Measurements from ENCODE around the gene HBZ. TPM values are rescaled to one million over a fixed set of nuclear protein-coding genes. Genes with fewer than 3 reads are reported as not detected.

Gene HBZ
- not detected in 2 replicates for total RNA-seq (2014; rRNA removed; shearing (Covaris generic); ENCODE audit: low replicate concordance)

- H3K36me3 ChIP-seq (ENCODE audit: insufficient read depth, low read length) = no peaks in the 10 kb centered on the region
- H3K9ac ChIP-seq (ENCODE audit: low read length) = no peak within 1 kb of the TSS
- H3K79me2 ChIP-seq (ENCODE audit: low read length) = no peaks in the 10 kb centered on the region
- no peak within 1 kb of the TSS for H3K4me3 ChIP-seq (ENCODE audit: low read length)
- no peak within 1 kb of the TSS for H3K27ac ChIP-seq (ENCODE audit: low read length)
- no peak within 1 kb of the TSS for H3K4me2 ChIP-seq (ENCODE audit: low read depth, low read length, poor library complexity, severe bottlenecking)
- H4K20me1 ChIP-seq (ENCODE audit: insufficient read depth, low read depth, low read length) = no peaks in the 10 kb centered on the region
- peak; percentile 23 for DNase-seq
- H3K9me3 ChIP-seq (ENCODE audit: low read length) = no peaks in the 10 kb centered on the region
- H3K9me2 ChIP-seq (replicated peaks; ENCODE audit: insufficient read depth, low read length) = no peaks in the 10 kb centered on the region
- H3K4me1 ChIP-seq (ENCODE audit: low read length) = peaks cover 6% of the 10 kb centered on the region
- H2AFZ ChIP-seq (ENCODE audit: low read length) = no peak within 1 kb of the TSS
- H3K27me3 ChIP-seq (ENCODE audit: low read length) = no peaks in the 10 kb centered on the region
Measured at GRCh38 chr16:152141-153128, at the start of gene HBZ. Gene HBZ, plus strand, starts transcription at chr16:152644. Its CDS starts 266 bp downstream, at chr16:152910.

- Histone ChIP-seq H4K20me1 (ENCODE audit: insufficient read depth, low read depth, low read length) (peaks cover 3% of the 10 kb centered on the region; the same call in 1 of the 2 replicates), H3K4me2 (ENCODE audit: low read depth, low read length, poor library complexity, severe bottlenecking) (no peak overlapping the region), H3K27ac (ENCODE audit: low read length) (no peak overlapping the region)
Measured at GRCh38 chr16:104355-104754, 48.1 kb upstream of the HBZ start.

GRCh38 chr16:104928-105327, 47.5 kb upstream of the HBZ start:
- Histone ChIP-seq H3K4me3 (ENCODE audit: low read length) (no peak overlapping the region), H3K79me2 (ENCODE audit: low read length) (no peaks in the 10 kb centered on the region), H2AFZ (ENCODE audit: low read length) (no peak overlapping the region), H3K27me3 (ENCODE audit: low read length) (no peaks in the 10 kb centered on the region), H3K9ac (ENCODE audit: low read length) (no peak overlapping the region), H3K27ac (ENCODE audit: low read length) (no peak overlapping the region), H4K20me1 (ENCODE audit: insufficient read depth, low read depth, low read length) (peaks cover 3% of the 10 kb centered on the region; the same call in 1 of the 2 replicates), H3K36me3 (ENCODE audit: insufficient read depth, low read length) (peaks cover 4% of the 10 kb centered on the region; the same call in 1 of the 2 replicates), H3K4me2 (ENCODE audit: low read depth, low read length, poor library complexity, severe bottlenecking) (no peak overlapping the region), H3K9me3 (ENCODE audit: low read length) (no peaks in the 10 kb centered on the region), H3K9me2 (replicated peaks; ENCODE audit: insufficient read depth, low read length) (no peaks in the 10 kb centered on the region), H3K4me1 (ENCODE audit: low read length) (no peaks in the 10 kb centered on the region)
- no peak for DNase-seq

More at GRCh38 chr16:104355-104754, 48.1 kb upstream of the HBZ start:
- H3K4me1 ChIP-seq (ENCODE audit: low read length) = no peaks in the 10 kb centered on the region
- H3K9me3 ChIP-seq (ENCODE audit: low read length) = no peaks in the 10 kb centered on the region
- H2AFZ ChIP-seq (ENCODE audit: low read length) = no peak overlapping the region
- no peak for DNase-seq
- H3K9me2 ChIP-seq (replicated peaks; ENCODE audit: insufficient read depth, low read length) = no peaks in the 10 kb centered on the region
- H3K4me3 ChIP-seq (ENCODE audit: low read length) = no peak overlapping the region
- H3K27me3 ChIP-seq (ENCODE audit: low read length) = no peaks in the 10 kb centered on the region
- no peaks in the 10 kb centered on the region for H3K79me2 ChIP-seq (ENCODE audit: low read length)
- no peak overlapping the region for H3K9ac ChIP-seq (ENCODE audit: low read length)
- peaks cover 1% of the 10 kb centered on the region; the same call in 1 of the 2 replicates for H3K36me3 ChIP-seq (ENCODE audit: insufficient read depth, low read length)

- Histone ChIP-seq H3K9ac (ENCODE audit: low read length) (no peak overlapping the region), H3K4me3 (ENCODE audit: low read length) (no peak overlapping the region), H3K9me3 (ENCODE audit: low read length) (no peaks in the 10 kb centered on the region)
Measured at GRCh38 chr16:105521-105920, 46.9 kb upstream of the HBZ start.

GRCh38 chr16:106623-107324, 45.7 kb upstream of the HBZ start:
- no peaks in the 10 kb centered on the region for H3K27me3 ChIP-seq (ENCODE audit: low read length)
- no peaks in the 10 kb centered on the region for H3K9me2 ChIP-seq (replicated peaks; ENCODE audit: insufficient read depth, low read length)
- H3K27ac ChIP-seq (ENCODE audit: low read length) = no peak overlapping the region
- H3K4me1 ChIP-seq (ENCODE audit: low read length) = no peaks in the 10 kb centered on the region
- H4K20me1 ChIP-seq (ENCODE audit: insufficient read depth, low read depth, low read length) = peaks cover 3% of the 10 kb centered on the region; the same call in 1 of the 2 replicates
- peaks cover 5% of the 10 kb centered on the region; the same call in 1 of the 2 replicates for H3K36me3 ChIP-seq (ENCODE audit: insufficient read depth, low read length)
- no peak overlapping the region for H2AFZ ChIP-seq (ENCODE audit: low read length)
- no peak overlapping the region for H3K9ac ChIP-seq (ENCODE audit: low read length)
- no peaks in the 10 kb centered on the region for H3K9me3 ChIP-seq (ENCODE audit: low read length)
- no peak overlapping the region for H3K4me3 ChIP-seq (ENCODE audit: low read length)
- H3K4me2 ChIP-seq (ENCODE audit: low read depth, low read length, poor library complexity, severe bottlenecking) = no peak overlapping the region
- no peaks in the 10 kb centered on the region for H3K79me2 ChIP-seq (ENCODE audit: low read length)
- peak; percentile 90 for DNase-seq

More at GRCh38 chr16:105521-105920, 46.9 kb upstream of the HBZ start:
- Histone ChIP-seq H3K27ac (ENCODE audit: low read length) (no peak overlapping the region), H4K20me1 (ENCODE audit: insufficient read depth, low read depth, low read length) (peaks cover 3% of the 10 kb centered on the region; the same call in 1 of the 2 replicates), H3K36me3 (ENCODE audit: insufficient read depth, low read length) (peaks cover 4% of the 10 kb centered on the region; the same call in 1 of the 2 replicates), H3K4me1 (ENCODE audit: low read length) (no peaks in the 10 kb centered on the region), H3K9me2 (replicated peaks; ENCODE audit: insufficient read depth, low read length) (no peaks in the 10 kb centered on the region), H3K79me2 (ENCODE audit: low read length) (no peaks in the 10 kb centered on the region), H3K4me2 (ENCODE audit: low read depth, low read length, poor library complexity, severe bottlenecking) (no peak overlapping the region), H2AFZ (ENCODE audit: low read length) (no peak overlapping the region), H3K27me3 (ENCODE audit: low read length) (no peaks in the 10 kb centered on the region)
- DNase-seq = no peak

GRCh38 chr16:112153-112840, 40.1 kb upstream of the HBZ start:
- H3K9me3 ChIP-seq (ENCODE audit: low read length) = no peaks in the 10 kb centered on the region
- H3K4me3 ChIP-seq (ENCODE audit: low read length) = no peak overlapping the region
- no peak overlapping the region for H3K27ac ChIP-seq (ENCODE audit: low read length)
- H3K4me2 ChIP-seq (ENCODE audit: low read depth, low read length, poor library complexity, severe bottlenecking) = no peak overlapping the region
- H4K20me1 ChIP-seq (ENCODE audit: insufficient read depth, low read depth, low read length) = no peaks in the 10 kb centered on the region
- no peaks in the 10 kb centered on the region; the same call in 1 of the 2 replicates for H3K79me2 ChIP-seq (ENCODE audit: low read length)
- no peaks in the 10 kb centered on the region for H3K9me2 ChIP-seq (replicated peaks; ENCODE audit: insufficient read depth, low read length)
- H3K9ac ChIP-seq (ENCODE audit: low read length) = no peak overlapping the region
- H3K27me3 ChIP-seq (ENCODE audit: low read length) = no peaks in the 10 kb centered on the region
- no peak overlapping the region for H2AFZ ChIP-seq (ENCODE audit: low read length)
- H3K36me3 ChIP-seq (ENCODE audit: insufficient read depth, low read length) = peaks cover 24% of the 10 kb centered on the region
- no peak for DNase-seq
- no peaks in the 10 kb centered on the region for H3K4me1 ChIP-seq (ENCODE audit: low read length)

- no peak overlapping the region for H3K4me2 ChIP-seq (ENCODE audit: low read depth, low read length, poor library complexity, severe bottlenecking)
Measured at GRCh38 chr16:114327-114726, 38.1 kb upstream of the HBZ start.

More at GRCh38 chr16:114327-114726, 38.1 kb upstream of the HBZ start:
- Histone ChIP-seq H3K27ac (ENCODE audit: low read length) (no peak overlapping the region), H3K27me3 (ENCODE audit: low read length) (no peaks in the 10 kb centered on the region), H3K4me1 (ENCODE audit: low read length) (no peaks in the 10 kb centered on the region), H3K79me2 (ENCODE audit: low read length) (no peaks in the 10 kb centered on the region; the same call in 1 of the 2 replicates), H3K9ac (ENCODE audit: low read length) (no peak overlapping the region), H4K20me1 (ENCODE audit: insufficient read depth, low read depth, low read length) (no peaks in the 10 kb centered on the region), H3K9me3 (ENCODE audit: low read length) (no peaks in the 10 kb centered on the region), H3K4me3 (ENCODE audit: low read length) (no peak overlapping the region), H3K36me3 (ENCODE audit: insufficient read depth, low read length) (peaks cover 27% of the 10 kb centered on the region), H3K9me2 (replicated peaks; ENCODE audit: insufficient read depth, low read length) (no peaks in the 10 kb centered on the region), H2AFZ (ENCODE audit: low read length) (no peak overlapping the region)
- DNase-seq = no peak
